ENCODE results near the gene NAGA.

Gene NAGA

DNA sequence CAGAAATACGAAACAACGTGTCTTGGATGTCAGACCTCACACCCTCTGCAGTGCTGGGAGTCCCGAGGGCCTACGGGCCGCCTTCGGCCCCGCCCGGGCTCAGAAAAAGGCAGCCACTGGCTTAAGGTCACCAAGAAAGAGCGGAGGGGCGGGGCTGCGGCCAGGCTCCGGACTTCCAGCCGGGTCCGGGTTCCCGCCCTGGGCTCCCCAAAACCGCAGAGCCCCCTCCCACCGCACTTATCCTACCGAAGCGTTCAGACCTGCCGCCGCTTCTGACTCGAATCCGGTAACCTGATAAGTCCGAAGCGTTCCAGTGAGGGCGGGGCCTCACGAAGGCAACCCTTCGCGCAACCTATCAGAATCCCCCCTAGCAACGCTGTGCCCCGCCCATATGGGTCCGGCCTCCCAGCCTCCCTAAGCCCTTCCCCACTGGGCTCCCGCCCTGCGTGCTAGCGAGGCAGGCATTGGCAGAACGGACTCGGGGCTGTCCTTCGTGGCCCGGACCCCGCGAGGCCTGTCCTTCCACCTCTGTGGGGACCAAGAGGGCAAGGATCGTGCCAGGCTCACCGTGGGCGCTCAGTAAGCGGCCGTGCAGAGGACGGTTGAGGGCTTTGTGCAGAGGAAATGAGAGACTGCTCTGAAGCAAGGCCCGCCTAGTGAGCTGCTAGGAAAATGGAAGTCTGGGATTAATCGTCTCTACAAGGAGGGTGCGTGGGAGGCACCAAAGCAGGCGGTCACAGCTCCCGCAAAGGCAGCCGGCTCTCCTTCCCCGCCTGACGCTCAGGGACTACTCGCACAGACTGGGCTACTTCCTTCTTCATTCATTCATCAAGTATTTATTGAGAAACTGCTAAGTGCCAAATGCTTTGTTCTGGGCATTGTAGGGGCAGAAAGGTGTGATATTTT is at the start of gene NAGA:
NAGA (minus strand) TSS at position 296 of the 906 bp plus-strand sequence. CDS start 515 bp downstream, outside the sequence.
- TF ChIP-seq YY1 (IDR thresholded peaks at IDR 0.05; ENCODE audit: low read depth), result 0 out of 2 replicates have a peak, but pooled peaks have one; percentile 58
- TF ChIP-seq, protein P1, sequence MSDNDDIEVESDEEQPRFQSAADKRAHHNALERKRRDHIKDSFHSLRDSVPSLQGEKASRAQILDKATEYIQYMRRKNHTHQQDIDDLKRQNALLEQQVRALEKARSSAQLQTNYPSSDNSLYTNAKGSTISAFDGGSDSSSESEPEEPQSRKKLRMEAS (IDR thresholded peaks at IDR 0.05), result peak; percentile 95
- TF ChIP-seq ZBTB7A (IDR thresholded peaks at IDR 0.05; ENCODE audit: low read depth), result 0 out of 2 replicates have a peak, but pooled peaks have one; percentile 28
- peak; percentile 77 for TF ChIP-seq EGR1 (IDR thresholded peaks at IDR 0.05)
- TF ChIP-seq TAF1 (IDR thresholded peaks at IDR 0.05; ENCODE audit: low read depth), result no peak; the same call in 1 of the 2 replicates

- TF ChIP-seq, protein P2, sequence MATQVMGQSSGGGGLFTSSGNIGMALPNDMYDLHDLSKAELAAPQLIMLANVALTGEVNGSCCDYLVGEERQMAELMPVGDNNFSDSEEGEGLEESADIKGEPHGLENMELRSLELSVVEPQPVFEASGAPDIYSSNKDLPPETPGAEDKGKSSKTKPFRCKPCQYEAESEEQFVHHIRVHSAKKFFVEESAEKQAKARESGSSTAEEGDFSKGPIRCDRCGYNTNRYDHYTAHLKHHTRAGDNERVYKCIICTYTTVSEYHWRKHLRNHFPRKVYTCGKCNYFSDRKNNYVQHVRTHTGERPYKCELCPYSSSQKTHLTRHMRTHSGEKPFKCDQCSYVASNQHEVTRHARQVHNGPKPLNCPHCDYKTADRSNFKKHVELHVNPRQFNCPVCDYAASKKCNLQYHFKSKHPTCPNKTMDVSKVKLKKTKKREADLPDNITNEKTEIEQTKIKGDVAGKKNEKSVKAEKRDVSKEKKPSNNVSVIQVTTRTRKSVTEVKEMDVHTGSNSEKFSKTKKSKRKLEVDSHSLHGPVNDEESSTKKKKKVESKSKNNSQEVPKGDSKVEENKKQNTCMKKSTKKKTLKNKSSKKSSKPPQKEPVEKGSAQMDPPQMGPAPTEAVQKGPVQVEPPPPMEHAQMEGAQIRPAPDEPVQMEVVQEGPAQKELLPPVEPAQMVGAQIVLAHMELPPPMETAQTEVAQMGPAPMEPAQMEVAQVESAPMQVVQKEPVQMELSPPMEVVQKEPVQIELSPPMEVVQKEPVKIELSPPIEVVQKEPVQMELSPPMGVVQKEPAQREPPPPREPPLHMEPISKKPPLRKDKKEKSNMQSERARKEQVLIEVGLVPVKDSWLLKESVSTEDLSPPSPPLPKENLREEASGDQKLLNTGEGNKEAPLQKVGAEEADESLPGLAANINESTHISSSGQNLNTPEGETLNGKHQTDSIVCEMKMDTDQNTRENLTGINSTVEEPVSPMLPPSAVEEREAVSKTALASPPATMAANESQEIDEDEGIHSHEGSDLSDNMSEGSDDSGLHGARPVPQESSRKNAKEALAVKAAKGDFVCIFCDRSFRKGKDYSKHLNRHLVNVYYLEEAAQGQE (IDR thresholded peaks at IDR 0.05; ENCODE audit: low read depth), result no peak
- TF ChIP-seq, protein P1 (IDR thresholded peaks at IDR 0.05), result no peak
- TF ChIP-seq NFIC (IDR thresholded peaks at IDR 0.05) (no peak), TEAD4 (IDR thresholded peaks at IDR 0.05) (no peak), RAD21 (IDR thresholded peaks at IDR 0.05; ENCODE audit: low read depth) (no peak), YY1 (IDR thresholded peaks at IDR 0.05; ENCODE audit: low read depth) (no peak), CREB1 (IDR thresholded peaks at IDR 0.05; ENCODE audit: low read depth) (no peak), FOXM1 (IDR thresholded peaks at IDR 0.05; ENCODE audit: borderline replicate concordance, low read depth) (no peak), ZBTB7A (IDR thresholded peaks at IDR 0.05; ENCODE audit: low read depth) (no peak), TCF12 (IDR thresholded peaks at IDR 0.05; ENCODE audit: low read depth) (no peak), TAF1 (IDR thresholded peaks at IDR 0.05; ENCODE audit: low read depth) (no peak)
Observed at GRCh38 chr22:42116848-42117424, 46.3 kb upstream of the NAGA start.

- TF ChIP-seq RAD21 (IDR thresholded peaks at IDR 0.05; ENCODE audit: low read depth), result peak; percentile 34; the same call in 1 of the 2 replicates
- TF ChIP-seq, protein P1 (IDR thresholded peaks at IDR 0.05), result no peak
Observed at GRCh38 chr22:42114721-42115120, 44.1 kb upstream of the NAGA start.

GRCh38 chr22:42112793-42113192 is 42.2 kb upstream of the NAGA start:
- peak; percentile 34 for TF ChIP-seq RAD21 (IDR thresholded peaks at IDR 0.05; ENCODE audit: low read depth)

- TF ChIP-seq, protein P1 (IDR thresholded peaks at IDR 0.05), result no peak
- TF ChIP-seq TAF1 (IDR thresholded peaks at IDR 0.05; ENCODE audit: low read depth), result no peak
- TF ChIP-seq TEAD4 (IDR thresholded peaks at IDR 0.05), result no peak
- TF ChIP-seq YY1 (IDR thresholded peaks at IDR 0.05; ENCODE audit: low read depth), result no peak
- TF ChIP-seq EP300 (IDR thresholded peaks at IDR 0.05; ENCODE audit: borderline replicate concordance), result no peak
- no peak for TF ChIP-seq FOXM1 (IDR thresholded peaks at IDR 0.05; ENCODE audit: borderline replicate concordance, low read depth)
- TF ChIP-seq CREB1 (IDR thresholded peaks at IDR 0.05; ENCODE audit: low read depth), result no peak
- TF ChIP-seq TCF12 (IDR thresholded peaks at IDR 0.05; ENCODE audit: low read depth), result no peak
Observed at GRCh38 chr22:42111798-42112197, 41.2 kb upstream of the NAGA start.

GRCh38 chr22:42108848-42109247 is 38.2 kb upstream of the NAGA start:
- no peak for TF ChIP-seq CEBPB (IDR thresholded peaks at IDR 0.05)
- no peak for TF ChIP-seq TAF1 (IDR thresholded peaks at IDR 0.05; ENCODE audit: low read depth)
- TF ChIP-seq, protein P1 (IDR thresholded peaks at IDR 0.05), result no peak
- TF ChIP-seq USF1 (IDR thresholded peaks at IDR 0.05), result no peak
- TF ChIP-seq, protein P2 (IDR thresholded peaks at IDR 0.05; ENCODE audit: low read depth), result no peak
- no peak for TF ChIP-seq ZBTB7A (IDR thresholded peaks at IDR 0.05; ENCODE audit: low read depth)
- TF ChIP-seq TEAD4 (IDR thresholded peaks at IDR 0.05), result no peak
- no peak for TF ChIP-seq RAD21 (IDR thresholded peaks at IDR 0.05; ENCODE audit: low read depth)
- TF ChIP-seq YY1 (IDR thresholded peaks at IDR 0.05; ENCODE audit: low read depth), result no peak
- no peak for TF ChIP-seq EGR1 (IDR thresholded peaks at IDR 0.05)
- no peak for TF ChIP-seq CREB1 (IDR thresholded peaks at IDR 0.05; ENCODE audit: low read depth)
- no peak for TF ChIP-seq TCF12 (IDR thresholded peaks at IDR 0.05; ENCODE audit: low read depth)
- no peak for TF ChIP-seq NFIC (IDR thresholded peaks at IDR 0.05)
- TF ChIP-seq EP300 (IDR thresholded peaks at IDR 0.05; ENCODE audit: borderline replicate concordance), result no peak
- TF ChIP-seq FOXM1 (IDR thresholded peaks at IDR 0.05; ENCODE audit: borderline replicate concordance, low read depth), result no peak

Data from Ishikawa (cell line).